ENCODE measurements around the gene EFCAB11.

Gene EFCAB11

GRCh38 chr14:89807151-89807550 lies 147.4 kb downstream of the EFCAB11 start:
- DNase-seq: no peak

- DNase-seq: no peak
These were observed 148.1 kb downstream of the EFCAB11 start for GRCh38 chr14:89806451-89806850.

- no peak for DNase-seq
These were observed 149.0 kb downstream of the EFCAB11 start for GRCh38 chr14:89805501-89805900.

GRCh38 chr14:89803542-89803941 lies 151.0 kb downstream of the EFCAB11 start:
- no peak for DNase-seq

GRCh38 chr14:89801136-89801535 lies 153.4 kb downstream of the EFCAB11 start:
- no peak for DNase-seq

- DNase-seq: no peak
These were observed 156.2 kb downstream of the EFCAB11 start for GRCh38 chr14:89798212-89798773.

GRCh38 chr14:89797148-89797547 lies 157.4 kb downstream of the EFCAB11 start:
- no peak for DNase-seq

GRCh38 chr14:89794096-89794495 lies 160.4 kb downstream of the EFCAB11 start:
- no peak for DNase-seq

- no peak for DNase-seq
These were observed 161.2 kb downstream of the EFCAB11 start for GRCh38 chr14:89793367-89793716.

- DNase-seq: no peak
These were observed 161.8 kb downstream of the EFCAB11 start for GRCh38 chr14:89792489-89793366.

GRCh38 chr14:89787525-89787924 lies 167.0 kb downstream of the EFCAB11 start:
- no peak for DNase-seq

- DNase-seq: no peak
These were observed 173.5 kb downstream of the EFCAB11 start for GRCh38 chr14:89781046-89781445.

- DNase-seq: no peak
These were observed 174.8 kb downstream of the EFCAB11 start for GRCh38 chr14:89779707-89780106.

- DNase-seq: no peak
These were observed 178.6 kb downstream of the EFCAB11 start for GRCh38 chr14:89775946-89776345.

GRCh38 chr14:89775151-89775550 lies 179.4 kb downstream of the EFCAB11 start:
- DNase-seq: no peak

- no peak for DNase-seq
These were observed 180.8 kb downstream of the EFCAB11 start for GRCh38 chr14:89773644-89774316.

GRCh38 chr14:89773151-89773550 lies 181.4 kb downstream of the EFCAB11 start:
- no peak for DNase-seq

- no peak for DNase-seq
These were observed 183.3 kb downstream of the EFCAB11 start for GRCh38 chr14:89771251-89771650.

GRCh38 chr14:89767861-89768268 lies 186.7 kb downstream of the EFCAB11 start:
- no peak for DNase-seq

GRCh38 chr14:89767131-89767530 lies 187.4 kb downstream of the EFCAB11 start:
- DNase-seq: no peak

- no peak for DNase-seq
These were observed 189.2 kb downstream of the EFCAB11 start for GRCh38 chr14:89765346-89765745.

- DNase-seq: no peak
These were observed 194.4 kb downstream of the EFCAB11 start for GRCh38 chr14:89760086-89760485.

GRCh38 chr14:89757313-89757939 lies 197.1 kb downstream of the EFCAB11 start:
- DNase-seq: no peak

GRCh38 chr14:89755816-89756215 lies 198.7 kb downstream of the EFCAB11 start:
- DNase-seq: no peak

All from GOT3 (cell line).